ENCODE results near the gene EFCAB8. TPM values are rescaled to one million over a fixed set of nuclear protein-coding genes. Genes with fewer than 3 reads are reported as not detected.

EFCAB8 gene
- total RNA-seq, 1 experiment from 2014 or later = 1.8 TPM

DNA sequence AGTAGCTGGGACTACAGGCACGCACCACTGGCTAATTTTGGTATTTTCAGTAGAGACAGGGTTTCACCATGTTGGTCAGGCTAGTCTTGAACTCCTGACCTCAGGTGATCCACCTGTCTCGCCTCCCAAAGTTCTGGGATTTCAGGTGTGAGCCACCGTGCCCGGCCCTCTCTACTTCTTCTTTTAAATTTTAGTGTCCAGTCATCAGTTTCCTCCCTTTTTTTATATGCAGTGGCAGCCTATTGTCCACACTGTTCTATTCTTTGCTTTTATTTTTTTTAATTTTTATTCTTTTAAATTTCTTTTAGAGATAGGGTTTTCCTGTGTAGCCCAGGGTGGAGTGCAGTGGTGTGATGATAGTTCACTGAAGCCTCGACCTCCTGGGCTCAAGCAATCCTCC is 12.3 kb downstream of the EFCAB8 start:
- ChIA-PET POLR2A (no interaction called here), CTCF (no interaction called here)
- H3K27me3 Mint-ChIP-seq (ENCODE audit: insufficient read depth, unreplicated experiment) = no peaks in the 10 kb centered on the region
- no peak overlapping the region for H3K27ac Mint-ChIP-seq (ENCODE audit: unreplicated experiment)
- Histone ChIP-seq H3K27me3 (replicated peaks; ENCODE audit: control insufficient read depth, insufficient read depth, low read length) (no peaks in the 10 kb centered on the region), H3K4me3 (ENCODE audit: low read depth, low read length) (no peak overlapping the region), H3K9me3 (no peaks in the 10 kb centered on the region), H3K4me1 (no peaks in the 10 kb centered on the region), H3K36me3 (ENCODE audit: control insufficient read depth, insufficient read depth, low read length) (no peaks in the 10 kb centered on the region)
- no peaks in the 10 kb centered on the region for H3K4me1 Mint-ChIP-seq (ENCODE audit: low read depth, unreplicated experiment)
- BruUV-seq (replicated peaks) = no TSS peak
- H3K36me3 Mint-ChIP-seq (ENCODE audit: insufficient read depth, unreplicated experiment) = no peaks in the 10 kb centered on the region
- intact Hi-C loops (cut with micrococcal nuclease; ENCODE audit: unreplicated experiment) = no loop called here
- TF ChIP-seq CTCF (IDR thresholded peaks at IDR 0.05; ENCODE audit: insufficient read depth in 1 of 2, low read depth in 1 of 2, low read length in 1 of 2, severe bottlenecking in 1 of 2, unreplicated experiment in 1 of 2) = no peak
- no peaks in the 10 kb centered on the region for H3K9me3 Mint-ChIP-seq (ENCODE audit: unreplicated experiment)
- H3K4me3 Mint-ChIP-seq (ENCODE audit: unreplicated experiment) = no peak overlapping the region
- DNase-seq = no peak

DNA sequence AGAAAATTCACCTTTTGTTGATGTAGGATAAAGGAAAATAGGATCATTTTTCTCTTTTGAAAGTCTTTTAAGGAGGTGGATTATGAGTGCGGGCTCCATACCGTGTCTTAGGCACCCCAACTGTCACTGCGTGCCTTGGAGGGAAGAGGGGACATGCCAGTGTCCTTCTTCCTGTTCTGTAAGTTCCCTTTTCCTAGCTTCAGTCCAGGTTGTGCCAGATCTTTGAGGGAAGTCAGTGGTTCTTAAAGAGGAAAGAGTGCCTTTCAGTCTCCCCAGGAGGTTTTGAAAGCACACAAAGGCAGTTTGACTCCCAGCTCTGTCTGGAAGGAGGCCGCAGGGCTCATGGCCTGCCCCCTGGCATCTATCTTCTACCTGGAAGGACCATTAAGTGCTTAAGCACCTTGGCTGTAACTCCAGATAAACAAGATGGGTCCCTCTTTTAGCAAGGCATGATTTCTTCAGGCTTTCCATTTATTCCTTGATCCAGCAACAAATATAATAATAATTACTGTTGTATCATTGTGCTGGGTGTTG is 13.0 kb downstream of the EFCAB8 start:
- H3K9me3 ChIP-seq = no peaks in the 10 kb centered on the region
- Mint-ChIP-seq H3K4me1 (ENCODE audit: low read depth, unreplicated experiment) (no peaks in the 10 kb centered on the region), H3K4me3 (ENCODE audit: unreplicated experiment) (no peak overlapping the region), H3K36me3 (ENCODE audit: insufficient read depth, unreplicated experiment) (no peaks in the 10 kb centered on the region), H3K27ac (ENCODE audit: unreplicated experiment) (no peak overlapping the region), H3K9me3 (ENCODE audit: unreplicated experiment) (no peaks in the 10 kb centered on the region), H3K27me3 (ENCODE audit: insufficient read depth, unreplicated experiment) (no peaks in the 10 kb centered on the region)
- CTCF ChIA-PET = no interaction called here
- H3K4me3 ChIP-seq (ENCODE audit: low read depth, low read length) = no peak overlapping the region
- TF ChIP-seq CTCF (IDR thresholded peaks at IDR 0.05; ENCODE audit: insufficient read depth in 1 of 2, low read depth in 1 of 2, low read length in 1 of 2, severe bottlenecking in 1 of 2, unreplicated experiment in 1 of 2) = no peak
- no TSS peak for BruUV-seq (replicated peaks)
- POLR2A ChIA-PET = no interaction called here
- DNase-seq = no peak
- no peaks in the 10 kb centered on the region for H3K36me3 ChIP-seq (ENCODE audit: control insufficient read depth, insufficient read depth, low read length)
- intact Hi-C loops (cut with micrococcal nuclease; ENCODE audit: unreplicated experiment) = no loop called here
- H3K4me1 ChIP-seq = no peaks in the 10 kb centered on the region
- no peaks in the 10 kb centered on the region for H3K27me3 ChIP-seq (replicated peaks; ENCODE audit: control insufficient read depth, insufficient read depth, low read length)

DNA sequence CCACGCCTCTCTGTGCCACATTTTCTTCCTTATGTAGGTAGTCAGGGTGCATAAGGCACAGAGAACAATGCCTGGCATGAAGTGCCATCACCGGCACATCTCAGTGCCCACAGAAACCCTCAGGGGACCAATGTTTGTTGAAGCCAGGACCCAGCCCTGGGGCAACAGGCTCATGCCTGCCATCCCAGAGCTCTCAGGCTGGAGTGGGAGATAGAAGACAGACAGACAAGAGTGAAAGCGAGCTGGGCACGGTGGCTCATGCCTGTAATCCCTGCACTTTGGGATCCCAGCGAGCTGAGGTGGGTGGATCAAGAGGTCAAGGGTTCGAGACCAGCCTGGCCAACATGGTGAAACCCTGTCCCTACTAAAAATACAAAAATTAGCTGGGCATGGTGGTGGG is 13.5 kb downstream of the EFCAB8 start:
- no peak for DNase-seq
- H3K4me1 Mint-ChIP-seq (ENCODE audit: low read depth, unreplicated experiment) = no peaks in the 10 kb centered on the region
- no peaks in the 10 kb centered on the region for H3K4me1 ChIP-seq
- no peak overlapping the region for H3K27ac Mint-ChIP-seq (ENCODE audit: unreplicated experiment)
- no TSS peak for BruUV-seq (replicated peaks)
- H3K4me3 ChIP-seq (ENCODE audit: low read depth, low read length) = no peak overlapping the region
- no peaks in the 10 kb centered on the region for H3K9me3 Mint-ChIP-seq (ENCODE audit: unreplicated experiment)
- no peak overlapping the region for H3K4me3 Mint-ChIP-seq (ENCODE audit: unreplicated experiment)
- POLR2A ChIA-PET = no interaction called here
- H3K27me3 Mint-ChIP-seq (ENCODE audit: insufficient read depth, unreplicated experiment) = no peaks in the 10 kb centered on the region
- intact Hi-C loops (cut with micrococcal nuclease; ENCODE audit: unreplicated experiment) = no loop called here
- CTCF ChIA-PET = no interaction called here
- no peaks in the 10 kb centered on the region for H3K36me3 ChIP-seq (ENCODE audit: control insufficient read depth, insufficient read depth, low read length)
- H3K27me3 ChIP-seq (replicated peaks; ENCODE audit: control insufficient read depth, insufficient read depth, low read length) = no peaks in the 10 kb centered on the region
- H3K9me3 ChIP-seq = no peaks in the 10 kb centered on the region
- no peak for TF ChIP-seq CTCF (IDR thresholded peaks at IDR 0.05; ENCODE audit: insufficient read depth in 1 of 2, low read depth in 1 of 2, low read length in 1 of 2, severe bottlenecking in 1 of 2, unreplicated experiment in 1 of 2)
- no peaks in the 10 kb centered on the region for H3K36me3 Mint-ChIP-seq (ENCODE audit: insufficient read depth, unreplicated experiment)

All from Caco-2 (cell line).